DND-41 (cell line): Measurements from ENCODE around the gene SPTSSB.

Source experiments
- ATAC-seq: fragments of 200-7000 bp; cut with Tn5 transposase; 3 replicates; pipeline ENCODE4 v1.9.1; 2021; ENCODE audit warnings: low read depth; ENCODE audit not compliant: insufficient read depth
- DNase-seq: peaks from one replicate; pipeline ENCODE4 v3.0.0-alpha.2; 2020
- H2AFZ ChIP-seq: 2 replicates; pipeline ENCODE4 v1.6.0; 2012; ENCODE audit warnings: low read depth, low read length
- H3K27ac ChIP-seq: 2 replicates; pipeline ENCODE4 v1.5.1; 2012; ENCODE audit warnings: low read length, inconsistent platforms
- H3K27me3 ChIP-seq: fragments of 200-600 bp; sonication (generic); 2 replicates; pipeline ENCODE4 v1.6.0; 2012; ENCODE audit warnings: low read length, mild to moderate bottlenecking, inconsistent platforms; ENCODE audit not compliant: insufficient read depth, poor library complexity
- H3K36me3 ChIP-seq: 2 replicates; pipeline ENCODE4 v1.5.1; 2012; ENCODE audit warnings: low read length, inconsistent platforms; ENCODE audit not compliant: insufficient read depth
- H3K4me1 ChIP-seq: 2 replicates; pipeline ENCODE4 v1.5.1; 2012; ENCODE audit warnings: mild to moderate bottlenecking, low read length; ENCODE audit not compliant: insufficient read depth
- H3K4me2 ChIP-seq: 2 replicates; pipeline ENCODE4 v1.6.0; 2012; ENCODE audit warnings: mild to moderate bottlenecking, moderate library complexity, low read length, inconsistent platforms; ENCODE audit not compliant: insufficient read depth
- H3K4me3 ChIP-seq, 2 experiments: fragments of 200-600 bp in 1 of 2; shearing (Covaris generic) in 1 of 2; 2 replicates each; pipeline ENCODE4 v1.5.1; 2012 to 2016; ENCODE audit warnings: inconsistent platforms in 2 of 2, low read length in 2 of 2, mild to moderate bottlenecking in 2 of 2, low read depth in 1 of 2, moderate library complexity in 1 of 2
- H3K79me2 ChIP-seq: 2 replicates; pipeline ENCODE4 v1.6.0; 2012; ENCODE audit warnings: low read length, inconsistent platforms; ENCODE audit not compliant: insufficient read depth
- H3K9ac ChIP-seq: 2 replicates; pipeline ENCODE4 v1.6.0; 2012; ENCODE audit warnings: low read depth, mild to moderate bottlenecking, inconsistent platforms, low read length, moderate library complexity
- H3K9me3 ChIP-seq: 2 replicates; pipeline ENCODE4 v1.5.1; 2012; ENCODE audit warnings: low read length, moderate library complexity, mild to moderate bottlenecking, inconsistent platforms; ENCODE audit not compliant: insufficient read depth, severe bottlenecking
- H4K20me1 ChIP-seq: 2 replicates; pipeline ENCODE4 v1.6.0; 2012; ENCODE audit warnings: low read length; ENCODE audit not compliant: insufficient read depth
- CTCF ChIP-seq: IDR thresholded peaks from 2 replicates; pipeline ENCODE4 v1.5.1; 2012; ENCODE audit warnings: borderline replicate concordance, low read length, moderate library complexity, mild to moderate bottlenecking; ENCODE audit not compliant: poor library complexity, severe bottlenecking; ENCODE audit errors: extremely low read depth
- EZH2 ChIP-seq: IDR thresholded peaks from 3 replicates; pipeline ENCODE4 v1.6.1; 2012; ENCODE audit warnings: borderline replicate concordance, low read depth, mild to moderate bottlenecking, moderate library complexity, low read length, inconsistent platforms; ENCODE audit not compliant: severe bottlenecking

SPTSSB gene

DNA sequence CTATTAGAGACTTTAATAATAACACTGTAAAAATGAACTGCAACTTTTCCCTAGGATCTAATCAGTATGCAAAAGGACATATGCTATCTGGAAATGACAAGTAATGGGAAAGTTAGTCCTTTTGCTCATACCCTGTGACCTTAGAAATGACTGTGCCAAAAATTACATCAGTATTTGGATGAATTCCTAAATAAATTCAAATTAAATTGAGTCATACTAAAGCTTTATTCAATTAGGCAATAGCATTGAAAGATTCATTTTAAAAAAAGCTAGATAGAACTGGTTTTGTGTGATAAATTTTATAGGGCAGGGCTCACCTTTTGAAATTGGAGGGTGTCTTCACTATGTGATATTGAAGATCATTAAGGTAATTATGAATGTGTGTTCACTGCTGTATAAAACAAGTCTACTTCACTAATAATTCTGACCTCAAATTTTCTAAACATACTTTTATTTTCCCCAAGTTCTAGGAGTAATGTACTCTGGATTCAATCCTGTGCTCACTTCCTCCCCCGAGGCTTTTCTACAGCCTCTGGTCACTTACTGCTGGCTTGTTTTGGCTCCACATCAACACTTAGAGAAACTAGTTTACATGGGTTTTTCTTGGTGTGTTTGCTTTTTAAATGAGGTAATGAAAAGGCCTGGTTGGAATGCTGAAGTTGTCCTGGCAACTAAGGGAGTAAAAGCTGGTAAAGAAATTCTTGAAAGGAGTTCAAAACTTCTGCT is 44.4 kb upstream of the SPTSSB start:
- no peak overlapping the region for H3K9ac ChIP-seq
- no peak for ATAC-seq
- no peak overlapping the region for H3K4me2 ChIP-seq

DNA sequence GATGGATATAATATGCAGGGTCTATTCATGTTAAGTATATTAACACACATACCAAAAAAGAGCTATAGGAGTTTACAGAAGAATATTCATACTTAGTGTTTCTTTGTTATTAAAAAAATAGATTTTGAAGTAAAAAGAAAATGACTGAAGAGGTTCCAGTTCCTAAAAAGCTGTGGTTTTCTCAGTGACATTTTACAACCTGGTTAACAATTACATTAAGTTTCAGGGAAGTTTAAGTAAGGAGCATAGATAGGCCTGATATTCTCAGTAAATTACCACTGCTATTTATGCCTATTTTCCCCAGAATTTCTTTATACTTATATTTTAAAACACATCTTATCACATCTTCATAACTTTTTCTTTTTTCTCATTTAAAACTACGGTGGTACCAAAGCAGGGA is 43.6 kb upstream of the SPTSSB start:
- TF ChIP-seq EZH2 (no peak), CTCF (no peak)
- H3K27me3 ChIP-seq = no peaks in the 10 kb centered on the region
- no peak for ATAC-seq
- no peak overlapping the region for H3K9ac ChIP-seq
- no peak overlapping the region for H2AFZ ChIP-seq
- H4K20me1 ChIP-seq = no peaks in the 10 kb centered on the region
- no peak overlapping the region for H3K27ac ChIP-seq
- H3K79me2 ChIP-seq = no peaks in the 10 kb centered on the region
- H3K4me1 ChIP-seq = no peaks in the 10 kb centered on the region
- peaks cover 2% of the 10 kb centered on the region for H3K9me3 ChIP-seq
- DNase-seq = no peak
- H3K36me3 ChIP-seq = no peaks in the 10 kb centered on the region
- no peak overlapping the region for H3K4me2 ChIP-seq
- no peak overlapping the region for H3K4me3 ChIP-seq

More for the DNA sequence above, 44.4 kb upstream of the SPTSSB start:
- Histone ChIP-seq H3K4me3 (no peak overlapping the region), H3K4me1 (no peaks in the 10 kb centered on the region), H4K20me1 (no peaks in the 10 kb centered on the region), H2AFZ (no peak overlapping the region), H3K27ac (no peak overlapping the region), H3K27me3 (no peaks in the 10 kb centered on the region), H3K36me3 (no peaks in the 10 kb centered on the region), H3K9me3 (peaks cover 2% of the 10 kb centered on the region), H3K79me2 (no peaks in the 10 kb centered on the region)
- no peak for DNase-seq
- TF ChIP-seq EZH2 (no peak), CTCF (no peak)

DNA sequence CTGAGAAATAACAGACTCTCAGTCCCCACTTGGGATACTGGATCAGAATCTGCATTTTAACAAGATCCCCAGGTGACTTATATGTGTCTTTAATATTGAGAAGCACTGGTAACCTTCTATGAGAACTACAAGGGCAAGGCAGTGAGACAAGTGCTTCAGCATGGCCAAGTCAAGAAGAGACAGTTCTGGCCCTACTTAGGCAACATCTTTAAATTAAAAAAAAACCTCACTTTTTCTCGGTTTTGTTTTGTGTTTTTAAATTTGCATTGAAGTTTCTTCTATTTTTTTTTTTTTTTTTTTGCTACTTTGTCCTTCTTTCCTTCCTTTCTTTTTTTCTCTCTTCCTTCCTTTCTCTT is 42.5 kb upstream of the SPTSSB start:
- Histone ChIP-seq H3K27me3 (no peaks in the 10 kb centered on the region), H3K36me3 (no peaks in the 10 kb centered on the region), H3K4me1 (no peaks in the 10 kb centered on the region), H3K4me2 (no peak overlapping the region), H2AFZ (no peak overlapping the region), H3K9ac (no peak overlapping the region), H3K9me3 (peaks cover 2% of the 10 kb centered on the region), H3K4me3 (no peak overlapping the region), H4K20me1 (no peaks in the 10 kb centered on the region), H3K79me2 (no peaks in the 10 kb centered on the region), H3K27ac (no peak overlapping the region)
- DNase-seq (no peak), ATAC-seq (no peak)
- TF ChIP-seq EZH2 (no peak), CTCF (no peak)
